HG03103 (cell line): ENCODE measurements around the gene ARPC1B.

Experiments used
- ATAC-seq: cut with Tn5 transposase; IDR thresholded peaks from one replicate; pipeline ENCODE4 v1.9.1; 2021; ENCODE audit warnings: low read depth; ENCODE audit not compliant: unreplicated experiment

ARPC1B gene

DNA sequence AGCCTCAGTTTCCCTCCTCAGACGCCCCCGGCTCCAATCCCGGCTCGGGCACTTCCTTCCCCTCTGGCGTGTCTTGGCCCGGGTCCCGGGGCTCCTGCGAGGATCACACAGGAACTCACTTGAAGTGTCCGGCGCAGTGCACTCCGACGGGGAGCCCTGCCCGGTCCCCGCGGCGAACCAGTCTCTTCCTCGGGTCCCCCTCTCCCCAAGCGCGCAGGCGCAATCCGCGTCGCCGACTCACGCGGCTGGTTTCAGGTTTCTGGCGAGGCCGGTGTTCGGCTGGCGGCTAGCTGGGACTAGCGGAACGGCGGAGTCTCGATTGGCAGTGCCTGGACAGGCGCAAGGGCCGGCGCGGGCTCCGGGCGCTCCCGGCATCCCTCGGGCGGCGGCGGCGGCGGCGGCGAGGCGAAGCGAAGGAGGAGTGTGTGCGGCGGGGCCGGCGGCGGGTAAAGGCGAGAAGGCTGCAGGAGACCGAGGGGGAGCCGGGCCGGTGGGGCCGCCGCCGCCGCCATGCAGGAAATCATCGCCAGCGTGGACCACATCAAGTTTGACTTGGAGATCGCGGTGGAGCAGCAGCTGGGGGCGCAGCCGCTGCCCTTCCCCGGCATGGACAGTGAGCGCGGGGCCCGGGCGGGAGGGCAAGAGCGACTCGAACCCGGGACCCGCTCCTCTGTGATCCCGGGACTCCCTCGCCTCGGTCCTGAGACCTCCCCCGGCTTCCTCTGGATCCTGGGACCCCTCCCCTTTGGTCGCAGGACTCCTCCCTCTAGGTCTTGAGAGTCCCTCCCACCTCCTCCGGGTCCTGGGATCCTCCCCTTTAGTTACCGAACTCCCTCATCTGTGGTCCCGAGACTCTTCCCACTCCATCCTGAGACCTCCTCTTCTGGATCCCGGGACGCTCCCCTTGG lies 64.3 kb downstream of the ARPC1B start, which contains the start of the genes CPSF4 and PTCD1:
Gene CPSF4 (plus strand): TSS at position 371 of the 908 bp plus-strand sequence. CDS start 140 bp downstream, at position 511.
Gene PTCD1 (minus strand): TSS at position 226 of the 908 bp plus-strand sequence. CDS start 3,556 bp downstream, outside the sequence.
- ATAC-seq: peak; percentile 88

- ATAC-seq: no peak
Measured at GRCh38 chr7:99440195-99440594, 65.7 kb downstream of the ARPC1B start.
